HG03025 (cell line): ENCODE results near the gene COL11A1.
"Not testable (repeated sequence)": the region's sequence is repeated elsewhere in the genome, so short reads cannot be mapped to it uniquely, and the experiment has no call there.

ENCODE experiments used
- ATAC-seq: cut with Tn5 transposase; IDR thresholded peaks from one replicate; pipeline ENCODE4 v1.9.1; 2021; ENCODE audit warnings: mild to moderate bottlenecking, moderate library complexity; ENCODE audit not compliant: unreplicated experiment, low FRiP score

COL11A1 gene

DNA sequence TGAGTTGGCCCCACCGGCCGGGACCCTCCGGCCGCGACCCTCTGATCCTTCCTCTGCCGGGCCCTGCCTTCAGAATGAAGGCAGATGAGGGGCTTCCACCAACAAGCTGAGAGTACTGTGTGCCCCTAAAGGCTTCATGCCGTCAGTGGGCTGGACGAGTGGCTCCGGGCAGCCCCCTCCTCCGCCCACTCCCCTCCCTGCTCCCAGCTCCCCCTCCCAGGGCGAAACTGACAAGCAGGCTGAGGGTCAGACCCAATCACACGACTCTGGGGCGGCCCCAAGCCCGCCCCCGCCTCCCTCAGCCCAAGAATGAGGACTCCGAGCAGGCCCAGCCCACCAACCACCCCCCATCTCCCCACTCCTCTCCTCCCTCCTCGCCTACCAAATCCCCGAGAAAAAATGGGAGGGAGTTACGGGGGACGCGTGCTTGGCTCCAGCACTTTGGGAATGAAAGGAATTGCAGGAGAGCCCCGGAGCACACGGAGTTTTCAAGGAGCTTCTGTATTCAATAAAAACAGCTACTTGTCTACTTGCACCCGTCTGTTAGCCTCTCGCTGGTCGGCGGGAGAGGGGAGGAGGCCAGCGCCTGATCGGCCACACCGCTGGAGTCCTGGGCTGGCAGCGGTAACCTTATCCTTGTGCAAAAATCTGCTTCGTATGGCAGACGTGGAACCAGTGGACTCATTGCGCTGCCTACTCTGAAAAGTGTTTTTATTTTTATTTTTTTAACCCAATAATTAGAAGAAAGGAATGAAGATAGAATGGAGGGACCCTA lies at the start of gene COL11A1:
COL11A1 (minus strand) TSS at position 147 of the 775 bp plus-strand sequence. CDS start 344 bp downstream, outside the sequence.
- no peak for ATAC-seq

DNA sequence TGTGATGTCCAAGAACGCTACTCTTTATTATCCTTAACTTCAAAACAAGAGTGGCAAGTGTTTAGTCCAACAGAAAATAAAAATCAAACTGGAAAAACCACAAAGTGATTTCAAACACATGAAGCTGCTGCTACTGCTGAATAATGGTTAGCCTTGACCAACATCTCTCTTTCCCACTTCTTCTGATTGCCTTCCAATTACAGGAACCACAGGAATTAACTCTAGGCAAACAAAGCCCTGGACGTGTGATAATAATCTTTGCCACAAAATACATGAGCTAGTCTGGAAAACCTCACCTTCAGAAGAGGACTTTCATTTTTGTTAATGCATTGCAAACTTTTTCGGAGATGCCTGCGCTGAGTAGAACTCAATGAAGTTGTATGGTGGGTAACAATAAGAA lies 48.6 kb upstream of the COL11A1 start:
- no peak for ATAC-seq

DNA sequence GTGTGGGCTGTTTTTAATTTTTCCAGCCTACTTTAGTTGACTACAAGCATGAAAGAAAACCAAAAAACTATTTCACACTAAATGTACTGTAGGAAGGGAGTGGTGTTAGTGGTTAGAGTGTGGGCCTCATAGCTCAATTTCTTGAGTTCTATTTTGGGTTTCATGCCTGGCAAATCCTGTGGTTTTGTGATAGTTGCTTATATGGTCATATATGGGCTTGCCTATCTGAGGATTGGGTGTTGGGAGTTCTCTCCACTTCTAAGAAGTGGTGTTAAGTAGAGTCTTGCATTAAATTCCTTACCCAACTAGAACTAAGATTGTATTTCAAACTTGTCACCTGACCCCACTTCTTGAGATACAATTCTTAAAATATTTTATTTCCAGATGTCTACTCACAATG lies 37.8 kb upstream of the COL11A1 start:
- no peak for ATAC-seq

DNA sequence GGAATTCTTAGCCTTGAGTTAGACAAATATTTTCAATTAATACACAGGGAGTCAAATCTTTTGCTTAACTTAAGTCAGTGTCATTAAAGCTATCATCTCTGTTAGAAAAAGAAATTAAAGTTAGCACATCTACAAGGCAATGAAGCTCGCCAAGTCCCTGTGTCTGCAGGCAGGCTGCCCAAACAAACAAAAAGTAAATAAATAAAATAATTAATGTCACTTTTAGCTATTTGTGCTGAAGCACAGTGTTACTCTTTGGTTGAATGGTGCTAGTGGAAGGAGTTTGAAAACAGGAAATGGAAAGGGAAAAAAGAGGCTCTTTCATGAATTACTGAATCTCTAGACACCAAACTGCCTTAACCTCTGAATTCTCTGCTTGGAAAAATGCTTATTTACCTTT lies 37.1 kb upstream of the COL11A1 start:
- no peak for ATAC-seq

DNA sequence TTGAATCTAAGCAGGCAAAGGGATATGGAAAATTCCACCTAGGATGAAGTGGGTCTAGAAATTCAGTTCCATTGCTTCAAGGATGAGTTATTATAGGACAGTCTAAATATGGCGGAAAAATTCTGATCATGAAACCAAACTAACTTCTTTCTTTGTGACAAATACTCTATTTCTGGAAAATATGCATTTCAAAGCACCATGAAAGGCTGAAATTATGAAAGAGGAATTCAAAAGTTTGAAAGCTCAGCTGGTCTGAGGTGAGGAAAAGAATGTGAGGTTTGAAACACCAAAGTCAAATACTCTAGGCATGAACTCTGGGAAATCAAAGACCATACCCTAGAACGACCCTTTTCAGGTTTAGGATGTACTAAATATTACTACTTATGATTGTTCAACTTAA lies 36.4 kb upstream of the COL11A1 start:
- ATAC-seq, result no peak

DNA sequence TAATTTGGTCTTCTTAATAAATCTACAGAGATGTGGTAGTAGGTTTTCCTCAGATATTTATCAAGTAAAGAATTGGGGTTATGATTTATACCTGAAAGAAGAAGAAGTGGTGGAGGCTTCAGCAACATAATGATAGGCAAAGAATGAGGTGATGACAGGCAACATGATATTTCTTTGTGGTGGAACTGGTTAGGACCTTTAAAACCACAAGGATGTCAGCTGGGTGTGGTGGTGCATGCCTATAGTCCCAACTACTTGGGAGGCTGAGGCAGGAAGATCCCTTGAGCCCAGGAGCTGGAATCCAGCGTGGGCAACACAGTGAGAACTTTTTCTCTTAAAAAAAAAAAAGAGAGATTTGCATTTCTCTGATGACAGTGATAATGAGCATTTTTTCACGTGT lies 34.1 kb upstream of the COL11A1 start:
- no peak for ATAC-seq

DNA sequence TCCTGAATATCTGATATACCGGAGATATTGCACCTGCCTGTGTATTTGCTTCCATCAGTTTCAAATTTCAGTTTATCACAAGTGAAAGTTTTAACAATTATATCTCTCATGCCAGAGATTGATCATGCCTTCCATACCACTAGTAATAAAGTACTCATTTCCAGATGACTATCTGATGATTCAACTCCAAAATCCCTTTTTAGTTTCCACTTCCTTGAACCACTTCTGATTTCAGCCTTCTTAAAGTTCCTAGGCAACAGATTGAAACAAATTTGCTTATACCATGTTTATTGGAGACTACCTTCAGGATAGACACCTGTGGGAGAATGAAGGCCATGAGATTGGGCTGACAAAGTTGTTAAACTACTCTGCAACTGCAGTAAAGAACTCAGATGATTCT lies 21.5 kb upstream of the COL11A1 start:
- ATAC-seq, result no peak

DNA sequence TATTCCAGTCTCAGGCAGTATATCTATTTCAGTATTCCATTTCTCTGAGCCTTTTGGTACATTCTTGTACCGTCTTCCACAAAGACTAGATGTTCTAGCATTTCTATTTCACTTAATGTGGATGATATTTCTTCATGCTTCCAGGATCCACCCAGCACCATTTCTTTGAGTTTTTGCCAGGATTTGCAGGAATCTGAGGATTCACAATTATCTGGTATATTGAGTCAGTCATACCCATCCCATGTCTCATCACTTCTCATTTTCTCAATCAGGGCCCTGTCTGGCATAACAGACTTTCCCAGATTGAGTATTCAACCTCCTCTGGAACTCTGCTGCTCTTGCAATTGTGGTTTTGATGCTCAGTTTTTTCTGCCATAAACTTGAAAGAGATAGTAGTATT lies 20.9 kb upstream of the COL11A1 start:
- ATAC-seq, result no peak

DNA sequence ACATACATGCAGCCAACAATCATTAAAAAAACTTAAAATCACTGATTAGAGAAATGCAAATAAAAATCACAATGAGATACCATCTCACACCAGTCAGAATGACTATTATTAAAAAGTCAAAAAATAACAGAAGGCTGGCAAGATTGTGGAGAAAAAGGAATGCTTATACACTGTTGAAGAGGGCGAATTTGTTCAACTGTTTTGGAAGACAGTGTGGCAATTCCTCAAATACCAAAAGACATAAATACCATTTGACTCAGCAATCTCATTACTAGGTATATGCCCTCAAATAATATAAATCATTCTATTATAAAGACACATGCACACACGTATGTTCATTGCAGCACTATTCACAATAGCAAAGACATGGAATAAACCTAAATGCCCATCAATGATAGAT lies 19.9 kb upstream of the COL11A1 start:
- not testable (repeated sequence) for ATAC-seq

DNA sequence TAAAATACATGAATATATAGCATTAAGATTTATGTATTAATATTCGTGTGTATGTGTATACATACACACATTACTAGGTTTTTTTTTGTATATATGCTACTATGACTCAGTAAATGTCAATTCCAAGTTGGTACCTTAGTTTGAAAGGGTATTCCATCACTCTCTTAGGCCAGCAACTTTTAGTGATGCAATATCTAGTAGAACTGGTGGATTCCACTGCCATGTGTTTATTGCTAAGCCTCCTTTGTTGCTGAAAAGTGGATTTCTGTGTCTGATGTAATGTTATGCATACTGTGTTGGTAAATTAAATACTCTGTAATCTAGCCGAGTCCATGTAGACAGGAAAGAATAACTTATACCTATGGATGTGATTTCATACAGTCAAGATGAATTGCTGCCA lies 16.9 kb upstream of the COL11A1 start:
- no peak for ATAC-seq

DNA sequence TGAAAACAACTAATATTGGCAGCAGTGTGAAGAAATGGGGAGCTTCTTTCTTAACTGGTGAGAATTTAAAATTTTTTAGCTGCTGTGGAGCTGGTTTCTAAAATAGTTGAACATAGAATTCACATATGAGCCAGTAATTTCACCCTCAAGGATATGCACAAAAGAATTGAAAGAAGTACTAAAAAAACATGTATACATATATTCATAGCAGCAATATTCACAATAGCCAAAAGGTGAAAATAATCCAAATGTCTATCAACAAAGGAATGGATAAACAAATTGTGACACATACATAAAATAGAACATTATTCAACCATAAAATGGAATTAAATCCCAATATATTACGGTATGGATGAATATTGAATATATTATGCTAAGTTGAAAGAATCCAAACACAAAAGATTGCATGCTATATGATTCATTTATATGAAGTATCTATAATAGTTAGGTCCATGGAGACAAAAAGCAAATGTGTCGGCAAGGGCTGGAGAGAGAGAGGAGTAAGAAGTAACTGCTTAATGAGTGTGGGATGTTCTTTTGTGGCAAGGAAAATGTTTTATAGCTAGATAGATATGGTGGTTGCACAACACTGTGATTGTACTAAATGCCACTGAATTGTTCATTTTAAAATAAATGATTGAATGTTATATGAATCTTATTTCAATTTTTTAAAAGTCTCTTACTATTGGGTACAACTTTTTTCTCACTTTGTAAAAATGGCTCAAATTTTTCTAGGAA lies 14.8 kb upstream of the COL11A1 start:
- no peak for ATAC-seq

DNA sequence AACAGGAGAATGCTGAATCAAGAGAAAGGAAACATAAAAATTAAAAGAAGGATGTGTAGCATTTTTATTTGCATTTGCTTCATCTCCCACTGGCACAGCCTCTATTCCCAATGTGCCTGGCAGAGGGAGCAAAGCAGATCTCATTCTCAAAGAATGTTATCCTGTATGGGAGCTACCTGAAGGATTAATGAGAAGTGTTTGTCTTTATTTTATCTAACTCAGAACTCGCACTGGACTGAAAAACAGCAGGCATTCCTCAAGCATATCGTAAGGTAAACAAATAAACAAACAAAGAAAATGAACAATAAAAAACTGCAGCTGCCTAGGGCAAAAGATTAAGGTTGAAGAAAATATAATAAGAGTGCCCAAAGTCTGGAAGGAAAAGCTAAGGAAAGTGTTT lies 12.7 kb upstream of the COL11A1 start:
- ATAC-seq, result no peak

DNA sequence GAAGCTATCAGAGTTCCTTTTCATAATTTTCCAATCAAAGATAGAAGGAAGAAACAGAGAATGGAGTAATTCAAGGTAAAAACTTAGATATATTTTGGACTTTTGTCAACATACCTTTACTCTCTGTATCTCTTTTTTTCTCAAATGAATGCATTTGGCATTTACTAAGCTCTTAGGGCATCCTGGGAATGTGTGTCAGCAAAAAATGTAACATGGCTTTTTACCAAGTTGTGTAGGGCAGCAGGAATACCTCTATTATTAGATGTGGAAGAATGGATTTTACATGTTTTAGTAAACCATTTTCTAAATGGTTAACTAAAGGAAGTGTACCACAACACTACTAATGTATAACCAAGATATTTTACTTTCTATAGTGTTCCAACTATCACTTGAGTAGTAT lies 4.2 kb upstream of the COL11A1 start:
- no peak for ATAC-seq

DNA sequence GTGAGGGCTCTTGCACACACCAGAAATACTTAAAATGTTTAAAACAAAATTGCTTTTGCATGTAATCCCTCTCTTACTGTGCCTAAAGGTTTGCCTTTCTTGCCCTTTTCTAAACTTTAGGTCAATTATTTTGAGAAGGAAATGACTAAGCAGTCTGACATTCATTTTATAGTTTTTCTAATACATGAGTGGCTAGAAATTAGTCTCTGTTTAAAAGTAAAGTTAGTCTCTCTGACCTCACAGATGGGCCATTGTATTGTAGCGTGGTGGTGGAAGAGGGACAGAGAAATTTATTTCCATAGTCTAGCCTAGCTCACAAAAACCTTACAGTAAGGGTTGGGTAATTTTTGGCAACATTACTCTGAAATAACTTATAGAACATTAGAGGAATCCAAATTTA lies 3.6 kb upstream of the COL11A1 start:
- ATAC-seq, result no peak

DNA sequence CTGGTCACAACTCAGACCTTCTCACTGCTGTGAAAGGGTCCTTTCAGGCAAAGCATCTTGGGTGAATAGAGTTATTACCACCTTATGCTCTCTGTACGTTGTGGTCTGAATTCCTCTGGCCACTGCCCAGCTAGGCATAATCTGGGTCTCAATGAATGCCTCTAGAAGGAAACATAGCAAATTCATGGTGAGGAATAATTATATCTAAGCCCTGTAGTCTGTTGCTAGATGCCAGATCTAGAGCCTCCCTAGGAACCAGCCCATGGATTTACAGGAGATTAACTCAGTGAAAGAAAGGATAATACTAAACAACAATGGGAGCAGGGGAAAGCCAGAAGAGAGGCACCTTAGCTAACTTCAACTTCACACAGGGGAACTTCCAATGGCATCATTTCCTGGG lies 2.4 kb upstream of the COL11A1 start:
- ATAC-seq, result no peak

DNA sequence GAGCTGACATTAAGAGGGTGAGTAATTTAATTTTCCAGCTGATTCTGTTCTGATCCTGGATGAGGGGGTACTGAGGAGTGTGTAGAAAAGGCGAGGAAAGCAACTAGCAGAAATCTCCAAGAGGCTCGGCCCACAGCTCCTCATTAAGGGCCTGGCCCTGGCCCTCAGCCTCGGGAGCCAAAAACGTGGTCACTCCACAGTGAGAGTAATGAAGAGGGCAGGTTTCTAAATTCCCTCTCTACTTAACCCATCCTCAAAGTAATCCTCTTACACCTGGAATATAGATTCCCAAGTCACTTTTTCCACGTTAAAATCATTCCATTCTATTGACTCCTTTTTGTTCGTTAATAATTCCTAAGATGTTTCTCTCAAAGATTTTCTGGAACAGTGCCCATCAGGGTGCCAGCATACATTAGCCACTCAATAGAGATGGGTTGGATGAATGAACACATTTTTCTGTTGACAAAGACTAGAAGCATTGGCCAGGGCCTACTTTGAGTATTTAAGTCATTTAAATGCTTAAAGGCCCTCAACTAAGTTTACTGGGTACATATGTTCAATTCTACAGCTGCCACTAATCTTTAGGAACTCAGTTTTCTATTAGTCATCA lies 1.1 kb upstream of the COL11A1 start:
- ATAC-seq, result no peak

DNA sequence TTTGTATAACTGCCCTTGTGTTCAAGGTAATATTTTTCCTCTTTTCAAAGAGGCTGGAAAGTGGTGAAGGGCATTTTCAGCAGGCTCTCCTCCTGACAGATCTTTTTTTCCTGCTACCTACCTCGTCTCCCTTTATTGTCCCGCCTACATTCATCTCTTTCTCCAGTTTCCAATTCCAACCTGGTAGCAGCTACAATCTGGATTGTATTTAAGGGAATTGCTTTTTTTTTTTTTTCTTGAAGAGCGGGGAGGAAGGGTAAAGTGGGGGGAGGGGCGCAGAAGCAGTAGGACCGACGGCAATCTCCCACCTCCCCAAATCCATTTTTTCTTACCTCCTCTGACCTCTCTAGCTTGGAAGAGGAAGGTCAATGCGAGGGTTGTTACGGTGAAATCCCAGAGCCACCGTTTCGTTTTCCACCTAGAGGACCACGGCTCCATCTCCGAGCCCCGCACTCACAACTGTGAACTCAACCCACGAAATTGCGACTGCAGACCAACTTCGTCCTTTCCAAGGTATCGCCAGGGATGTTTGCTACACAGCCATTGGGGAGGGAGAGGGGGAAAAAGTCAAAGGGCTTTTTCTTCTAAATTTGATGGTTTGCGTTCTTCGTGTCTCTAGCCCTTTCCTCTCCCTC lies 464 bp downstream of the COL11A1 start:
- ATAC-seq, result no peak

DNA sequence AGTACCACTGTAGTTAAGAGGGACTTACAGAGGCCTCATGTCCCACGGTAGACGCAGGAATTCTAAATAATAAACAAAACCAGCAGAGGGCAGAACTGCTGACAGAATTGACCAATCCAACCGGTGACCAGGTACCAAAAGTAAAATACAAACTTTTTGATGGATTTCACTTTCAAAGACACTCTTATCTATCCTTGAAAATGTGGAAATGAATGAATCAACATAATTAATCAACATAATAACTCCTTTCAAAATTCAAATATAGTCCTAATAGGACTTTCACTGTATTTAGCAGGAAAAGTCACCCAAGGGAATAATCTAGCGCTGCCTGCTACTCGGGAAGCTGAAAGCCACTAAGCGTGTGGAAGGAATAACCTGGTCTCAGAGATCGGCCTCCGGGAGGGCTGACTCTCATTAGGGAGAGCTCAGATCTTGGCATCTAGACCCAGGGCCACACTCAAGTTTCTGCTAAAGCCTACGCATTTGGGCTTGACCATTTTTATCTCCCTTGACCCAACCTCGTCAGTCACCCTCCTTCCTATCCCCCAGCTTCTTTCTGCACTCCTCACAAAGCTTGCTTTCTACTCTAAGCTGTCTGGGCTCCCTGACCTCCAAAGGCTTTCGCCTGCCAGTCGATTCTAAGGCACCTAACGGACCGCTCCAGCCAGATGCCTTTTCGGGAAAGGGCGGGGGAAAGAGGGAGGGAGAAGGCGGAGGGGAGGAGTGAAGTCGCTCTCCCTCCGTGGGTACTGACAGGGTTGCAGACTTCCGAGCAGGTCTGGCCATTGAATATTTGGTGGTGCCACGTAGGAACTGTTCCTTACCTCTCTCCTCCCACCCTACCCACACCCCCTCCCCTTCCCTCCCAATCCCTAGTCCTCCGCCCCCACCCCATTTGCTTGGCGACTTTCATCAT lies 1.6 kb downstream of the COL11A1 start:
- ATAC-seq, result peak; percentile 75

DNA sequence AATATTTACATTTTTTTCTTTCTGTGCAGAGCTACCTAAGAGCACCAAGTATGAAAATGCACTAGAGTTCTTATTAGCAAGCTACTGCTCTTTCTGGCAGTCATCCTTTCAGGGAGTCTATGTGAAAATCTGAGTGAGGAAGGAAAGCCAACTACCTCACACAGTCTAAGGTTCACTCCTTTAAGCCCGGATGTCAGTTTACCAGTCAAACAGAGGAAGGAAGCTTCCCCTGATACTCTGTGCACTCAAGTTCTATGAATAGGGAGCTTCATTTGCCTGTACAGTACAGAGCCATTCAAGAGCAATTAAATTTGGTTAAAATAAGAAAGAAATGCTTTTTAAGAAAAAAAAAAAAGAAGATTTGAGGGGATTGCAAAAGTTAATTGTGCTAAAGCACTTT lies 6.9 kb downstream of the COL11A1 start:
- no peak for ATAC-seq

DNA sequence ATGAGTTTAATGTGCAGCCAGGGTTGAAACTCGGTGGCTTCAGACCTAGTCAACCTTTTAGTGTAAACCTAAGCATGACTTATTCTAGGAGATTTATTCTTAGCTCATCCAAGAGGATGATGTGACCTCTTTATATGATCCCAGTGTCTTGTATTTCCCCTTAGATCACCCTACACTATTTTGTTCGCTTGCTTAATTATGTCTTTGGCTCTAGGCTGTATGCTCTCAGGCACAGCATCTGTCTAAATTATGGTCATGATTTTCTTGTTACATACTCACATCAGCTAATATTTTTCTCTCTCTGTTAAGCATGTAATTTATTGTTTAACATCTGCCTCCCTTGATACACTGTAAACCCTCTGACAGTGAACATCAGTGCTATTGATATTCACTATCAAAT lies 19.1 kb downstream of the COL11A1 start:
- ATAC-seq, result no peak
